ENCODE data around the gene MBNL2.

MBNL2 gene

DNA sequence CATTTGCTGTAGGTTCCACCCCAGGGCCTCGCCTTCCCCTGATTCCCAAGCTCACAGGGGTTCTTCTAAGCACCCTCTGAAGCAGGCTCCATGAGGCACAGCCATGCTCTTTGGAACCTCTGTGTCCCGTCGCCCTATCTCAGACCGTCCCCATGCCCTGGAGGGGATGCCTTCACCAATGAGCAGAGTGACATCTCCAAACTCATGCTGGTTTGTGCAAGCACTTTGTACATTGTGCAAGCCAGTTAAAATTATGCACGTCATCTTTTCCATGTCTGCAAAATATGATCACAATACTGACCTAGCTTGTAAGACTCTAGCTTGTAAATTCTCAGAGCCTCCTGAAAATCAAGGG is 165.3 kb downstream of the MBNL2 start:
- FAIRE-seq (no peak), DNase-seq (ENCODE audit: insufficient read length) (no peak)
- TF ChIP-seq POLR2AphosphoS5 (IDR thresholded peaks at IDR 0.05; ENCODE audit: low read depth, low read length), result no peak
- TF ChIP-seq TAF1 (IDR thresholded peaks at IDR 0.05; ENCODE audit: borderline replicate concordance, low read depth, low read length), result no peak
- no peak for TF ChIP-seq POLR2A (IDR thresholded peaks at IDR 0.05; ENCODE audit: low read depth, low read length)

DNA sequence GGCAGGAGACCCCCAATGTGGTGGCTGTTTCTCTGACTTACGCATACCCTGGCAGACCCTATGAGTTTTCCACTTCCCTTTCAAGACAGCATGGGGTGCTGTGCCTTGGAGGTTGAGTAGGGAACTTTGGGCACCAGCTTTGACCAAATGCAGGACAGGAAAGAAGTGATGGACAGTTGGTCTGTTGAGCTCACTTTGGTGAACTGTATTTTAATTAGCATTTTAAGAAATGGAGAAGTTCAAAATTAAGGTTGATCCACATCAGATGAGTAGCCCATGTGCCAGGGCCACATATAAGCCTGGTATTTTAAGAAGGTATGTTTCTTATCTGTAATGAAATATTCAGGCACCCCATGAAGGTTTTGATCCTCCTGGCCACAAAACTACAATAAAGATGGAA is 165.8 kb downstream of the MBNL2 start:
- TF ChIP-seq POLR2AphosphoS5 (IDR thresholded peaks at IDR 0.05; ENCODE audit: low read depth, low read length) (no peak), TAF1 (IDR thresholded peaks at IDR 0.05; ENCODE audit: borderline replicate concordance, low read depth, low read length) (no peak), POLR2A (IDR thresholded peaks at IDR 0.05; ENCODE audit: low read depth, low read length) (no peak)
- no peak for DNase-seq (ENCODE audit: insufficient read length)
- FAIRE-seq, result no peak

DNA sequence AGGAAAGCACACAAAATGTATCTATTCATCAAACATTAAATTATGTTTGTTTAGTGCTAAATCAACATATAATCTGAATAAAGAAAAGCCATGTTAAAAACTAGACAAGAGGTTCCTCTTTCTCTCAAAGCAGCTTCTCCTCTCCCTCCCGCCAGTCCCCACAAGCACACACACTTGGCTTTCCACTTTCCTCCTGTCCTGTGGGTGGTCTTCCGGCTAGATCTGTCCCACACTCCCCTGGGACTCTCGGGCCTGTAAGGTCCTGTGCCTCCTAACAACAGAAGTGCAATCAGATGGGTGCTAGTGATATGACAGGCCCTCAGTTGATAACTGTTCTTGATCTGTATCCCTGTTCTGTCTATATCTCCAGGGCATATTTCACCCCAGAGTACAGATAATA is 166.2 kb downstream of the MBNL2 start:
- no peak for DNase-seq (ENCODE audit: insufficient read length)
- no peak for FAIRE-seq
- TF ChIP-seq POLR2A (IDR thresholded peaks at IDR 0.05; ENCODE audit: low read depth, low read length), result no peak
- no peak for TF ChIP-seq POLR2AphosphoS5 (IDR thresholded peaks at IDR 0.05; ENCODE audit: low read depth, low read length)
- TF ChIP-seq TAF1 (IDR thresholded peaks at IDR 0.05; ENCODE audit: borderline replicate concordance, low read depth, low read length), result no peak

DNA sequence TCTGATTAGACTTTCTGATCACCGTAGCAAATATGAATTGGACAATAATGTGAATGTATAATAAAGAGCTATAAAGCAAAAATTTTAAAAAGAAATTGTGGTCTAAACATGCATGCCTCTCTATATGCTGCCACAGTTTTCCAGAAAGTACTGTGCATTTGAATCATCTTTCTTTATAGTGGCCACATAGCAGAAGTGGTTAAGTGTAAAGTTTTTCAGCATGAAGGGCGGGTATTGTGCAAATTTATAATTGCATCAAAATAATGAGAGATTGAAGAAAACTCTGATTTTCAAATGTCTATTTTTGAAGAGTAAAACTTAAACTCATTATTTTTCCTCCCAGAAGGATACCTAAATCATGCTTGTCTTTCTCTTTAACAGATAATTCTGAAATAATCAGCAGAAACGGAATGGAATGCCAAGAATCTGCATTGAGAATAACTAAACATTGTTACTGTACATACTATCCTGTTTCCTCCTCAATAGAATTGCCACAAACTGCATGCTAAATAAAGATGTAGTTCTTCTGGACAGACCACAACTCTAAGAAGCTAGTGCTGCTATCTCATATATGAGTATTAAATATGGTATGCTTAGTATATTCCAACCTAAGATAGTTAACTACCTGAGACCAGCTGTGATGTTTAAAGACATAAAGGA is 168.9 kb downstream of the MBNL2 start:
- no peak for FAIRE-seq
- no peak for DNase-seq (ENCODE audit: insufficient read length)
- no peak for TF ChIP-seq POLR2AphosphoS5 (IDR thresholded peaks at IDR 0.05; ENCODE audit: low read depth, low read length)
- no peak for TF ChIP-seq POLR2A (IDR thresholded peaks at IDR 0.05; ENCODE audit: low read depth, low read length)
- TF ChIP-seq TAF1 (IDR thresholded peaks at IDR 0.05; ENCODE audit: borderline replicate concordance, low read depth, low read length), result no peak

DNA sequence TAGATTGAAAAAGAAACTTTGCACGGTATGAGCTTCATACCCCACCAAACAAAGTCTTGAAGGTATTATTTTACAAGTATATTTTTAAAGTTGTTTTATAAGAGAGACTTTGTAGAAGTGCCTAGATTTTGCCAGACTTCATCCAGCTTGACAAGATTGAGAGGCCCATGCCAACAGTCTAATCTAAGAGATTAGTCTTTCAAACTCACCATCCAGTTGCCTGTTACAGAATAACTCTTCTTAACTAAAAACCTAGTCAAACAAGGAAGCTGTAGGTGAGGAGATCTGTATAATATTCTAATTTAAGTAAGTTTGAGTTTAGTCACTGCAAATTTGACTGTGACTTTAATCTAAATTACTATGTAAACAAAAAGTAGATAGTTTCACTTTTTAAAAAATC is 169.9 kb downstream of the MBNL2 start:
- no peak for TF ChIP-seq TAF1 (IDR thresholded peaks at IDR 0.05; ENCODE audit: borderline replicate concordance, low read depth, low read length)
- no peak for TF ChIP-seq POLR2AphosphoS5 (IDR thresholded peaks at IDR 0.05; ENCODE audit: low read depth, low read length)
- TF ChIP-seq POLR2A (IDR thresholded peaks at IDR 0.05; ENCODE audit: low read depth, low read length), result no peak
- DNase-seq (ENCODE audit: insufficient read length) (no peak), FAIRE-seq (no peak)

DNA sequence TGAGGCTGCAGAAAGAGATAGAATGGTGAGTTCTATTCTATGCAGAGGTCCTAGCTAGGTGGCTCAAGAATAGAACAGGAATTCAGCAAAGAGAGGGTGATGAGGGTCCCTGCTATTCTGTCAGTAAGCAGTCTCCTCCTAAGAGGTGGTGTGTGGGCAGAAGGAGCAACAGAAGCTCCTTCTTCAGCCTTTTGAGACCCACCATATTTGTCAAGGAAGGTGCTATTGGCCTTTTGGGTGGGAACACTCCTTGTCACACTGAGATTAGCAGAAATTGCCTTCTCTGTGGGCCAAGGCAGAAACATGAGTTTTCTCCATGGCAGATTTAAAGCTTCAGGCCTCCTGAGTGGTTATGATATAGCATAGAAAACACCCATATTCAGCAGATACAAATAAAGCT is 172.4 kb downstream of the MBNL2 start:
- DNase-seq (ENCODE audit: insufficient read length) (no peak), FAIRE-seq (no peak)
- TF ChIP-seq POLR2A (IDR thresholded peaks at IDR 0.05; ENCODE audit: low read depth, low read length), result no peak
- TF ChIP-seq POLR2AphosphoS5 (IDR thresholded peaks at IDR 0.05; ENCODE audit: low read depth, low read length), result no peak
- TF ChIP-seq TAF1 (IDR thresholded peaks at IDR 0.05; ENCODE audit: borderline replicate concordance, low read depth, low read length), result no peak

DNA sequence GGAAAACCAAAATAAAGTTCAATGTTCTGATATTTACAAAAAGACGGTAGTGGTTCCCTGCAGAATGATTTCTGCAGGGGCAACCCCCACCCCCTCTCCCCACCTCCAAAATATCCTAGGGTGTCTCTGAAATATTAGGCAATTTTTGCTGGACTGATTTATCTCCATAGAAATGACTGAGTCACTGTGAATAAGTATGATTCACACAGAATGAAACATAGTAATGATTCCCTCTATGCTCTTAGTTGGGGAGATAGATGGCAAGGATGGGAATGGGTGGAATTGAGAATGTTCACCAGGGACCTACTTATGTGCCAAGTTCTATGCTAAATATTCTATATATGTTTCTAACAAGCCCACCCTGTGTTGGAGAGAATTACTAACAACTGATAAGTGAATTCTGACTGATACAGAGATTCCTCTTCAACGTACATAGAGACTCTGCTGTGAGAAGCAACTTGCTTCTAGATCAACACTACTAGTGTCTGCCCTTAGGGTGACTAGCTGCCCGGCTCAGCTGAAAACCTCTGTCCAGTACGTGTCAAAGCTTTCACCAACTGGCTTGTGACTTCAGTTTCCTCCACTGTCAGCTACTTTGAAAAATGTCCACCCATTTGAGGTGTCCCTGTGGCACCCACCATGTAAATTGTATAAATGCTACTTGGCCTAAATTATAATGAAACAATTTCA is 173.5 kb downstream of the MBNL2 start:
- FAIRE-seq (no peak), DNase-seq (ENCODE audit: insufficient read length) (no peak)
- no peak for TF ChIP-seq POLR2A (IDR thresholded peaks at IDR 0.05; ENCODE audit: low read depth, low read length)
- no peak for TF ChIP-seq TAF1 (IDR thresholded peaks at IDR 0.05; ENCODE audit: borderline replicate concordance, low read depth, low read length)
- no peak for TF ChIP-seq POLR2AphosphoS5 (IDR thresholded peaks at IDR 0.05; ENCODE audit: low read depth, low read length)

DNA sequence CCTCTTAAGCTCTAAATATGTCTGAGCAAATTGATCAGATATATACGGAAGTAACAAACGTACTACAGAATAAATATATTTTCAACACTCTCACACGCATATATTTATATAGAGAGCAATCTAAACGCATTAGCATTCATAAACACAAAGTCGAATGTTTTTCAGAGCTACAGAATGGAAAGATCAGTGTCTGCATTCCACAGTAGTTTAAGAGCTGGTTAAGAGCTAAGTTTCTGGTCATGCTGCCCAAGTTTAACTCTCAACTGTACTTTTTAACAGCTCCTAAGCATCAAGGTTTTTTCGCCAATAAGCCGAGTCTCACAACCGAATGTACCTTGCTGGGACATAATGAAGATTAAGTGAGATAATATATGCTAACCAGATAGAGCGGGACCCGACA is 175.1 kb downstream of the MBNL2 start:
- DNase-seq (ENCODE audit: insufficient read length) (no peak), FAIRE-seq (no peak)
- TF ChIP-seq POLR2AphosphoS5 (IDR thresholded peaks at IDR 0.05; ENCODE audit: low read depth, low read length) (no peak), TAF1 (IDR thresholded peaks at IDR 0.05; ENCODE audit: borderline replicate concordance, low read depth, low read length) (no peak), POLR2A (IDR thresholded peaks at IDR 0.05; ENCODE audit: low read depth, low read length) (no peak)

DNA sequence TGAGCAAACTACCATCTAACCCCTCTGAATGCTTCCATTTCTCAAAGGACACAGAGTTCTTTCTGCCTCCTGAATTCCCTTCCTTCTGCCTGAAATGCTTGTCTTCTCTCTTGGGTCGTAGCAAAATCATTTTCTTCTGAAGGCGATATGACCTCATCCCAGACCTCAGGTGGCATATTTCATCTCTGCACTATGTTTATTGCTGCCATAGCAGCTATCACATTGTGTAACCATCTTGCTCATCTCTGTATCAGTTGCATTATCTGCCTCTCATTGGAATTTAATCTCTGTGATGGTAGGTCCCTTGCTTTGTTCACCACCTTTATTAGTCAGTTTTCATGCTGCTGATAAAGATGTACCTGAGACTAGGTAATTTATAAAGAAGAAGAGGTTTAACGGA is 179.3 kb downstream of the MBNL2 start:
- TF ChIP-seq POLR2A (IDR thresholded peaks at IDR 0.05; ENCODE audit: low read depth, low read length) (no peak), POLR2AphosphoS5 (IDR thresholded peaks at IDR 0.05; ENCODE audit: low read depth, low read length) (no peak), TAF1 (IDR thresholded peaks at IDR 0.05; ENCODE audit: borderline replicate concordance, low read depth, low read length) (no peak)
- DNase-seq (ENCODE audit: insufficient read length) (no peak), FAIRE-seq (no peak)

DNA sequence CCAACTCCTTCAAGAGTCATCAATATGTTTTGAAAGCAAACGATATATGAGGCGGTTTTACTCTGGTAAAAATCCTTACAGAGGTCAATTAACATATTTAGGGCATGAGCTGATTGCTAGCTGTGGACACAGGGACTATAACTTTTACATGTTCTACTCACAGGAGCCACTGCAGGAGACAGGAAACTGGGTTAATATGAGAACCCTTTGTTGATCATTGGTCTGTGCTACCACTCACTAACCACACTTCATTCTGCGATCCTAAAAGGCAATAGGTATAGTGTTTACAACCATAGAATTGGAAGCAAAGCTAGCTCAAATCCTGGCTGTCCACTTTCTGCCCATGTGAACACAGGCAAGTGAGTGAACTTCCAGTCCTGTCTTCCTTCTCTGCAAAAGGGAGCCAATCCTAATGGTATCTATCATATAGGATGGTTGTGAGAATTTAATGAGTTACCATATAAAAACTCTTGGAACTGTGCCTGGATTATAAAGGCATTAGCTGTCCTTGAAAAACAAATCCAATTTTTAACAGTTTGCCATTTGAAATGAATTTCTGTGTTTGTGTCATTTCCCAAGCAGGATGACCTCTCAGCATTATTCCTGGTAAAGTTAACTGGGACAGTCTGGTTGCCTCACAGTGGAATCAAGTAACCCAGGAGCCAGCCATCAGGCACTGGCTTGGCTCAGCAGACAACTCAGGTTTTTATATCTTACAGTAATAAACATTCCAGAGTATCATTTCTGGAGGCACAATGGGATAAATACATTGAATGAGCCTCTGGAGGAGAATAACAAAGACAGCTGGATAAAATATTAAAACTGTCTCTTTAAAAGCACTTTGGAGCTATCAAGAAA is 182.0 kb downstream of the MBNL2 start:
- DNase-seq (ENCODE audit: insufficient read length) (no peak), FAIRE-seq (no peak)
- TF ChIP-seq TAF1 (IDR thresholded peaks at IDR 0.05; ENCODE audit: borderline replicate concordance, low read depth, low read length) (no peak), POLR2AphosphoS5 (IDR thresholded peaks at IDR 0.05; ENCODE audit: low read depth, low read length) (no peak), POLR2A (IDR thresholded peaks at IDR 0.05; ENCODE audit: low read depth, low read length) (no peak)

DNA sequence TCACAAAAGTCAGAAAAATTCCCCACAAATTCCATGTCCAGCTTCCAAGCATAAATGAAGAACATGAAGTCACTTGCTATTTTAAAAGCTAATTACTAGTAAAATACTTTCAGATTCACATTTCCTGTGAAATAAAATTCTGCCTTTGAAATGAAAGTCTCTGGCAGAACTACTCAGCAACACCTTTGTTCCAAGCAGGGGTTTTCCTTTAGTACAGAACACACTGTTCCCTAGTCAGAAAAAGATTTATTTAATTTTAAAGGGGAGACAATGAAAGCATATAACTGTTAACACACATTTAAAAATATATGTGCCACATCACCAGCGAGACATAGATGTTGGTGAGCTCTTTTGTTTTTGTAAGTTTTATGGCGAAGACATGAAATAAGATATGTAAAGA is 185.4 kb downstream of the MBNL2 start:
- no peak for FAIRE-seq

More for the DNA sequence above, 185.4 kb downstream of the MBNL2 start:
- no peak for DNase-seq (ENCODE audit: insufficient read length)
- no peak for TF ChIP-seq POLR2AphosphoS5 (IDR thresholded peaks at IDR 0.05; ENCODE audit: low read depth, low read length)
- TF ChIP-seq TAF1 (IDR thresholded peaks at IDR 0.05; ENCODE audit: borderline replicate concordance, low read depth, low read length), result no peak
- no peak for TF ChIP-seq POLR2A (IDR thresholded peaks at IDR 0.05; ENCODE audit: low read depth, low read length)
